GM12864 (cell line): Measurements from ENCODE around the gene NFASC.

Source experiments
- DNase-seq: peaks from one replicate; pipeline ENCODE4 v3.0.0-alpha.2; 2011; ENCODE audit warnings: low read depth
- H3K4me3 ChIP-seq: 2 replicates; pipeline ENCODE4 v1.5.1; 2011; ENCODE audit warnings: mild to moderate bottlenecking, low read depth, low read length, control low read depth
- TF ChIP-seq, protein P1 (sequence below): IDR thresholded peaks from 2 replicates; pipeline ENCODE4 v1.5.1; 2011; ENCODE audit warnings: low read depth, mild to moderate bottlenecking, moderate library complexity, low read length, control low read depth, inconsistent platforms; ENCODE audit errors: missing control alignments

NFASC gene

DNA sequence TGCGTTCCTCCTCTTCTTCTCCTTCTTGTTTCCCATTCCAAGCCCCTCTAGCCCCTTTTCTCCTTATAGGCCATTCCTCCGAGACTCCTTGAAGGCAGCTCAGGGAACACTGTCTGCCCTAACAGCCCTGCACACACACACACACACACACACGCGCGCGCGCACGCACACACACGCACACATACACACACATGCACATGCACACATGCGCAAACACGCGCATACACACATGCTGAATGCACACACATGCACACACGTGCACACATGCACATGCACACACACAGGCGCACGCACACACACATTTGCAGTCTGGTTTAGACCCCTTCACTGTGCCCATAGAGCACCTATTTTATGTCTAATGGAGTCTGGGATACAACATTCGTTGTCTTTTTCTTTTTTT, 154.6 kb downstream of the NFASC start:
- DNase-seq, result no peak
- no peak overlapping the region for H3K4me3 ChIP-seq
- TF ChIP-seq, protein P1, sequence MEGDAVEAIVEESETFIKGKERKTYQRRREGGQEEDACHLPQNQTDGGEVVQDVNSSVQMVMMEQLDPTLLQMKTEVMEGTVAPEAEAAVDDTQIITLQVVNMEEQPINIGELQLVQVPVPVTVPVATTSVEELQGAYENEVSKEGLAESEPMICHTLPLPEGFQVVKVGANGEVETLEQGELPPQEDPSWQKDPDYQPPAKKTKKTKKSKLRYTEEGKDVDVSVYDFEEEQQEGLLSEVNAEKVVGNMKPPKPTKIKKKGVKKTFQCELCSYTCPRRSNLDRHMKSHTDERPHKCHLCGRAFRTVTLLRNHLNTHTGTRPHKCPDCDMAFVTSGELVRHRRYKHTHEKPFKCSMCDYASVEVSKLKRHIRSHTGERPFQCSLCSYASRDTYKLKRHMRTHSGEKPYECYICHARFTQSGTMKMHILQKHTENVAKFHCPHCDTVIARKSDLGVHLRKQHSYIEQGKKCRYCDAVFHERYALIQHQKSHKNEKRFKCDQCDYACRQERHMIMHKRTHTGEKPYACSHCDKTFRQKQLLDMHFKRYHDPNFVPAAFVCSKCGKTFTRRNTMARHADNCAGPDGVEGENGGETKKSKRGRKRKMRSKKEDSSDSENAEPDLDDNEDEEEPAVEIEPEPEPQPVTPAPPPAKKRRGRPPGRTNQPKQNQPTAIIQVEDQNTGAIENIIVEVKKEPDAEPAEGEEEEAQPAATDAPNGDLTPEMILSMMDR, result no peak

DNA sequence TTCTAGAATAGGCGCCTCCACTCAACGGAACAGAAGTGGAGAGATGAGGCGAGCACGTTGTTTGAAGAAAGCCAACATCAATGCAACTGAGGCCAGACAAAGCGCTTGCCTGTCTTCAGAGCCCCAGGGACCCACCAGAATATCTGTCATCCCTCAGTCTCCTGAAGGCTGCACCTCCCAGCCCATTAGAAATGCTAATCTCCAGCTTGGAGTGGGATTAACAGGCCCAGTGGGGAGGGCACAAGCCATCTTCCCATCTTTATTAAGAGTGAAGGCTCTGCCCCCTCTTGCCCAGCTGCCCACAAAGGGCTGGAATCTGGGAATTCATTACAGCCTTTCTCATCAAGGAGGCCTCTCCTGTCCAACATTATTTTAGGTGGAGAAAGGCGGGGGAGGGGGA, 155.5 kb downstream of the NFASC start:
- H3K4me3 ChIP-seq, result no peak overlapping the region
- no peak for DNase-seq
- TF ChIP-seq, protein P1, result no peak

DNA sequence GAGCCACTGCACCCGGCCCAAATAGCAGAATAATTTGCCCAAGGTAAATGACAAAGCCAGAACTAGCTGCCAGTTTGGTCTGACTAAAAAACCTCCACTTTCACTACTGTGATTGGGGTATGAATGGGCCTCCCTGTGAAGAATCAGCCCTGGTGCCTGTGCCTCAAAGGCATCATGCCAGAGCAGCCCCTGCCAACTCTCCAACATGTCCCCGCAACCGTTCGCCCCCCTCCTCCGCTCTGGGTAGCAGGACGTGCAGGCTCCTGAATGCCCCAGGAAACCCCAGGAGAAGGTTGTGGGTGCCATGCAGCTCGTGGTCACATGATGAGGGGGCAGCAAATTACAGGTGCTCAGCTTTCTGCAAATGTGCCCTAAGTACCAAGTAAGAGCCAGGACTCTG, 157.7 kb downstream of the NFASC start:
- DNase-seq, result no peak
- no peak overlapping the region for H3K4me3 ChIP-seq
- TF ChIP-seq, protein P1, result no peak

DNA sequence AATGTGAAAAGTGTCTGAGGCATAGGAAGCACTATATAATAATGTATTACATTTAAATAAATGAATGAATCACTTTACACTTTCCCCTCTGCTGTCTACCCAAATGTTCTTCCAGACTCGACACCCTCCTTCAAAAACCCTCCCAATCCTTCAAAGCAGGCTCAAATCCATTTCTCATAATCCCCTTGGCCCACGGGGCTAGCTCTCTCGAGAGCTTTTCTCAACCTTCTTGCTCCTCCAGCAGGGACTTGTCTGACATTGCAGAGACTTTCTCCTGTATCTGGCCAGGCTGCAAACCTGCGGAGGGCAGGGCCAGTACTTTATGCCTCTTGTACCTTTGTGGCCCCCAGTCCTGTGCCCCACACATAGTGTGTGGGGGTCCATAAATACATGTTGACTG, 158.3 kb downstream of the NFASC start:
- no peak overlapping the region for H3K4me3 ChIP-seq
- TF ChIP-seq, protein P1, result no peak
- DNase-seq, result no peak

DNA sequence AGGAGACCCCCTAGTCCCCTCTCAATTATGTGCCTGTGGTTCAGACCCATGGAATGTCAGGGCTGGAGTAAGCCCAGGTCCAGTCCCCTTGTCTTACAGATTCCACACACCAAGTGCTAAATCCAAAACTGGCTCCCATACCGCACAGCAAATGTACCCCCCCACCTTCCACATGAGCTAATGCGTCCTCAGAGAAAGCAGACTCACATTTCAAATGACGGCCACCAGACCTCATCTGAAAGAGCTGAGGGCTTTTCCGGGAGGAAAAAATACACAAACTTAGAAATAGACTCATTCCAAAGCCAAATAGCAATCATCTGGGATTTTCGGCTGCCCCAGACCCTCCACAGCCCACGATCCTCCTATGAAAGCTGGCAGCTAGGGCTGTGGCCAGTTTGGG, 159.6 kb downstream of the NFASC start:
- TF ChIP-seq, protein P1, result no peak
- H3K4me3 ChIP-seq, result no peak overlapping the region
- no peak for DNase-seq

DNA sequence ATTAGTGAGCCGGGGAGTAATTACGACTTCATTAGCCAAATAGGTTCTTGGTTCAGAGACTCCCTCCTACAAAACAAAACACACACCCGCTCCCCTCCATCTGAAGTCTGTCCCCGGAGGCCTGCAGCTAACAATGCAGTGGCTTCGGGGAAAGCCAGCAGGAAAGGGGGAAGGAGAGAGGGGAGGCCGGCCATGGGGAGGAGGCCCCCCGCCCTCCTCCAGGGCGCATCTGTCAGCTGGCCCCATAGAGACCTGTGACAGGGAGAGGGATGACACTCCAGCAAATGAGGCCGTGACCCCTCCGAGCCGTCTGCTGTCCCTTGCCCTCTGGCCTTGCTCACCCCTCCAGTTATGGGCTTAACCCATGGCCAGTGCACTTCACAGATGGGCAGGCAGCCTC, 160.2 kb downstream of the NFASC start:
- TF ChIP-seq, protein P1, result no peak
- no peak overlapping the region for H3K4me3 ChIP-seq
- no peak for DNase-seq

DNA sequence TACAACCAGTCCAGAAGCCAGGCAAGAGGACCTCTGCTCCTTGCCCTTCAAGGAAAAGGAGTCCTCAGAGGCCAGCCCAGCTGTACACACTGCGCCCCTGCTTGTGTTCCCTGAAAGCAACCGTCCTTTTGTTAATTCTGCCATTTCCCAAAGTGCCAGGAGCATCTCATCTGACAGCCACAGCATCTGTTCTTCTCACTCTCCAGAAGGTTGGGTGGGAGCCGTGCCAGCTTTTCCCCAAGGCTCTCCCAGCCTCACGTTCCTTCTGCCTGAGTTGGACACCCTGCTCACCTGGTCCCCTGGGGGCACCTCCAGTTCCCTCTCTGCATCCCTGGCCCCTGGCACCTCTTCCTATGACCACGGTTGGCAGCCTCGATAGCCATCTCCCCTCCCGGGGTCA, 161.8 kb downstream of the NFASC start:
- TF ChIP-seq, protein P1, result no peak
- DNase-seq, result no peak

More for the DNA sequence above, 161.8 kb downstream of the NFASC start:
- H3K4me3 ChIP-seq, result no peak overlapping the region
